GM10266 (cell line): ENCODE measurements around the gene ADAMTS16.

Experiments used
- DNase-seq: peaks from one replicate; pipeline ENCODE4 v3.0.0; 2012; ENCODE audit errors: extremely low spot score
- TF ChIP-seq, protein P1 (sequence below): IDR thresholded peaks from 2 replicates; pipeline ENCODE4 v1.5.1; 2012; ENCODE audit warnings: mild to moderate bottlenecking, low read depth; ENCODE audit not compliant: control insufficient read depth, insufficient read depth; ENCODE audit errors: missing control alignments

ADAMTS16 gene

DNA sequence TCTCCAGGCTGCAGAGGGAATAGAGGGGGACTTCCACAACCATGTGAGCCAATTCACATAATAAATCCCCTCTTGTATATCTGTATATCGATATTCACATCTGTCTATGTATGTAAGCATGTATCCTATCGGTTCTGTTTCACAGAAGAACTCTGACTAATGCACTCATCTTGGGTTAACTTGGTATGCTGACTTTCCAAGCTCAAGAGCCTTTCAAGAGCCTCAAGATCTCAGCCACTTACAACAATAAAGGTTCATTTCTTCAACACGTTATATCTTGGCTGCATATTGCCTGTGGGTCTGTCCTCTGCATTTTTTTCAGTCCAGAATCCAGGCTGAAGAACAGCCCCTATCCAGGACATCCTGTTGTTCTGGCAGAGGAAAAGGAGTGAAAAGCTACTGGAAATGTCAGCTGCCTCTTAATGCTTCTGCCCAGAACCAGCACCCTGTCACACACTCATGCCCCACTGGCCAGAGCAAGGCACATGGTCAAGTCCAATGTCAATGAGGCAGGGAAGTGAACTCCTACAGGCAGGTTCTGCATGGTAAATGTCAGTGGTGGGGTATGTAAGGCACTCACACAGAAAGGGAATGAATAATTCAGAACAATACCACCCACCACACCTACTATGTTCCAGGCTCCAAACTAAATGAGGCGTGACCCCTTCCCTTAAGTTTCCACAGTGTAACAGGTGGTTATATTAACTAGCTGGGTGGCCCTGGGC is 190.8 kb downstream of the ADAMTS16 start:
- TF ChIP-seq, protein P1, sequence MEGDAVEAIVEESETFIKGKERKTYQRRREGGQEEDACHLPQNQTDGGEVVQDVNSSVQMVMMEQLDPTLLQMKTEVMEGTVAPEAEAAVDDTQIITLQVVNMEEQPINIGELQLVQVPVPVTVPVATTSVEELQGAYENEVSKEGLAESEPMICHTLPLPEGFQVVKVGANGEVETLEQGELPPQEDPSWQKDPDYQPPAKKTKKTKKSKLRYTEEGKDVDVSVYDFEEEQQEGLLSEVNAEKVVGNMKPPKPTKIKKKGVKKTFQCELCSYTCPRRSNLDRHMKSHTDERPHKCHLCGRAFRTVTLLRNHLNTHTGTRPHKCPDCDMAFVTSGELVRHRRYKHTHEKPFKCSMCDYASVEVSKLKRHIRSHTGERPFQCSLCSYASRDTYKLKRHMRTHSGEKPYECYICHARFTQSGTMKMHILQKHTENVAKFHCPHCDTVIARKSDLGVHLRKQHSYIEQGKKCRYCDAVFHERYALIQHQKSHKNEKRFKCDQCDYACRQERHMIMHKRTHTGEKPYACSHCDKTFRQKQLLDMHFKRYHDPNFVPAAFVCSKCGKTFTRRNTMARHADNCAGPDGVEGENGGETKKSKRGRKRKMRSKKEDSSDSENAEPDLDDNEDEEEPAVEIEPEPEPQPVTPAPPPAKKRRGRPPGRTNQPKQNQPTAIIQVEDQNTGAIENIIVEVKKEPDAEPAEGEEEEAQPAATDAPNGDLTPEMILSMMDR = no peak
- DNase-seq = no peak

DNA sequence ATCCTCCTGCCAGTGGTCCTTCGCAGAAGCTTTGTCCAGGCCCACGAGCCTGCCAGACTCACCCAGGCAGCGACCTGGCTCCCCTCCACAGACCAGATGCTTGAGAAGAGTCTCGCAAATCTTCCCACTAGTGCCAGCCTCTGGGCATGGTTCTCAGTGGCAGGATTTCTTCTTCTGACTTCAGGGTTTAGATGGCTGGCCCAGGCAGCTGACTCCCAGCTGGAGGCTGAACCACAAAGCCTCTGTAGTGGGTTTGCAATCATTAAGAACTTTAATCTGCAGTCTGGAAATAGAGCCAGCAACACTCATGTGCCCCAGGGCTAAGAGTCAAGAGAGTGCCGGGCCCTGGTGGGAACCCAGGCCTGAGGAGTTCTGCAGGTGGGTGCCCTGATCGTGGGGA is 191.7 kb downstream of the ADAMTS16 start:
- DNase-seq = no peak
- TF ChIP-seq, protein P1 = no peak

DNA sequence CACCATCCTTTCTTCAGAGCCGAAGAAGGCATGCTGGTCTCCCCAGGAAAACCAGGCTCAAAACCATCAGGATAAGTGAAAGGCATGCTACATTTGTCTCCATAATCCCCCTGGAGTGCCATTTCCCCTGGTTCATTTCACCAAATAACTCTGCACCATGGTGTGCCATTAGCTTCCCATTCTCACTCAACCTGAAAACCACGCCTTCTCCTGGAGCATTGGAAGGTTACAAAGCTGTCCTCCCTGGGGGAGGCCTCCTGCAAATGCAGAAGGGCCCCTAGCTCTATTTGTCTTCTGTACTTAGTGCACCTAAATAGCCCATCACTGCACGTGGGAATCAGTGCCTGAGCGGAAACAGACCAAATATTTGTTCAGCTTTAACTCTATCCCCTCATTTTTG is 192.2 kb downstream of the ADAMTS16 start:
- no peak for DNase-seq
- TF ChIP-seq, protein P1 = no peak

DNA sequence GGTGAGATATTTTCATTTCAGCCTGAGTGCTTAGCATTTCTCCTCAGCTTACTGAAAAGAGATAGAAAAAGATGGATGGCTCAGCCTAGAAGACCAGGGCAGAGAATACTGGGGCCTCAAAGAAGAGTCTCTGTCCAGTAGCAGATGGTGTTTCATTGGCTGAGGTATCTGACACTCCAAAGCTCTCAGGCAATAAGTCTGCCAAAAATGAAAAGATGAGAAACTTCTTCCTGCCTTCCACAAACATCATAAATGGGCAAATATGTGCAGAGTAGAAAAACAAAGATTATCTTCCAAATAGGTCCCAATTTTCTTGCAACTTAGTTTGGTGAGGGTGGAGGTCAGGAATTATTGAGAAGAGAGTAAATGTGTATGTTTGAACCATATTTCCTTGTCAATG is 195.0 kb downstream of the ADAMTS16 start:
- DNase-seq = no peak
- TF ChIP-seq, protein P1 = no peak

DNA sequence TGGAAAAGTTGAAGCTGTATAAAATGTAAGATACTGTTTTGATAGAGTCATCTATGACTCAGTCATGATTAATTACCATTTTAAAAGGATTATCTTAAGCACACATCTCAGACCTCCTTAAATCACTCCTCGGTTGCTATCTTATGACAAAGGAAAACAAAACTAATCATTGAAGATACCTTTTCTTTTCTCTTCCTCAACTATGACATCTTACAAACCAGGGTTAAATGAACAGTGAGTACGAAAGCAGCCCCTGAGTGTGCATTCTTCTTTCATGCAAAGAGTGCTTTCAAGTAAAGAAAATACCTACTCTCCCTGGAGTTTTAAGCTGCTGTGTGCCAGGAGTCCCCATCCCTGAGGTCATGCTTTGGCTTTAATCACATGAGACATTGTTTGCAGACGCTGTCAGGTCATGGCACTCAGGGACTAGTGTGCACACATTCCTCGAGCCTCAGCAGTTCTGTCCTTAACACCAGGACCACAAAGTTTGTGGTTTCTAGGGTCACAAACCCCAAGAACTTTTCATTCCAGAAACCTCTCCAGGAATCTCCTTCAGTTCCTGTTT is 195.7 kb downstream of the ADAMTS16 start:
- TF ChIP-seq, protein P1 = no peak
- no peak for DNase-seq

DNA sequence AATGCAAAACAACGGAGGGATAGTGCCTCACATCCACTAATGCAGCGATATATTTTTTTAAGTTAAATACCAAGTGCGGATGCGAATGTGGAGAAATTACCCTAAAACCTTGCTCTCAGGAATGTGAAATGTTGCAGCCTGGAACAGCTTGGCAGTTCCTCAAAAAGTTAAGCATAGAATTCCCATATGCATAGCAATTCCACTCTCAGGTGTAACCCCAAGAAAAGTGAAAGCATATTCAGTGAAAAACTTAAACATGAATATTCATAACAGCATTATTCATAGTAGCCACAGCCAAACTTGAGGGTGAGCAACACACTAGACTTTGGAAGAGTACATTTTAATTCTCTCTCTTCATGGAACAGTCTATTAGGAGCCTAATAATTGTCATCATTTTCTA is 199.1 kb downstream of the ADAMTS16 start:
- DNase-seq = no peak
- TF ChIP-seq, protein P1 = no peak

DNA sequence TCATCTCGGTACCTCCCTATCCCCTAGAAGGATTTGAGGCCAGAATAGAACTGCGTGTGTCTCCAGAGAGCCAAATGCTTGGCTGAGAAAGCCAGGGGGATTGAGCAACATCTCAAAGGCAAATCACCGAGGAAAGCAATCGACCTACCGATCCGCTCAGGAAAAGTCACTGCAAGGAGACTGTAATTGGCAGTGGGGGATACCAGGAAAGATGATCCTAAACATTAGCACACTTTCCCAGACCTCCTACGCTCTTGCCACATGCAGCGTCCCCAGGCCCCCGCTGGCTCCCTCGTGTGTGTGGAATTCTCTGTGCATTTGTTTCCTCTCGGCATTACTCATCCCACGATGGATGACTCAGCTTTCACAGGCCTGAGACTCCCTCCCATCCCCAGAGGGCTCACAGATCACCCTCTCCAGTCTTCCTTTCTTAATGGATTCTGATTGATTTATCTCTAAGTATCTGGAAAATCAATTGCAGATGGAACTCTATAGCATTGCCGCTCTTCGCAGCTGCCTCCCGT is 200.1 kb downstream of the ADAMTS16 start:
- no peak for DNase-seq

More for the DNA sequence above, 200.1 kb downstream of the ADAMTS16 start:
- TF ChIP-seq, protein P1 = no peak
